IMR-90 (cell line): ENCODE measurements around the gene MAGI1. TPM values are rescaled to one million over a fixed set of nuclear protein-coding genes. Genes with fewer than 3 reads are reported as not detected.

Experiments used
- ATAC-seq: fragments of 200-7000 bp; cut with Tn5 transposase; 2 replicates; pipeline ENCODE4 v1.9.1; 2020; ENCODE audit warnings: low read depth, mild to moderate bottlenecking, moderate library complexity
- BruUV-seq: library from RNA; stranded (reverse); fragments of 400-500 nt; replicated peaks from 2 replicates; lab custom pipeline; 2021; lab: Mats Ljungman, UMichigan
- CTCF ChIA-PET: fragments of 300-600 bp; formaldehyde crosslinking; extraction: SDS; loops from one replicate; lab custom pipeline; 2021; ENCODE audit warnings: antibody characterized with exemption; lab: Yijun Ruan, JAX
- POLR2A ChIA-PET: fragments of 300-600 bp; sonication (Branson Sonifier 250); formaldehyde crosslinking; loops from one replicate; lab custom pipeline; 2022; ENCODE audit warnings: antibody characterized with exemption; ENCODE audit not compliant: unreplicated experiment; lab: Charles Lee
- DNase-seq: peaks from one replicate; pipeline ENCODE4 v3.0.0; 2013
- H2AFZ ChIP-seq: replicated peaks from 2 replicates; pipeline ENCODE3; 2013; ENCODE audit warnings: low read length, mild to moderate bottlenecking; ENCODE audit not compliant: poor library complexity
- H2AK5ac ChIP-seq: 2 replicates; pipeline ENCODE4 v1.6.1; 2013; ENCODE audit warnings: low read depth, low read length, inconsistent platforms
- H2AK9ac ChIP-seq: replicated peaks from 2 replicates; pipeline ENCODE3; 2013; ENCODE audit warnings: mild to moderate bottlenecking, low read depth, low read length, moderate library complexity; ENCODE audit not compliant: poor library complexity
- H2BK120ac ChIP-seq: 2 replicates; pipeline ENCODE4 v1.6.1; 2013; ENCODE audit warnings: low read depth, low read length, inconsistent platforms
- H2BK15ac ChIP-seq: 3 replicates; pipeline ENCODE4 v1.6.1; 2013; ENCODE audit warnings: low read depth, low read length, inconsistent platforms
- H2BK20ac ChIP-seq: 2 replicates; pipeline ENCODE4 v1.6.1; 2013; ENCODE audit warnings: low read depth, mild to moderate bottlenecking, inconsistent platforms, low read length, moderate library complexity
- H2BK5ac ChIP-seq: 2 replicates; pipeline ENCODE4 v1.6.1; 2013; ENCODE audit warnings: mild to moderate bottlenecking, low read depth, low read length, inconsistent platforms; ENCODE audit not compliant: poor library complexity, severe bottlenecking
- H3K14ac ChIP-seq: replicated peaks from 2 replicates; pipeline ENCODE4 v1.6.1; 2013; ENCODE audit warnings: low read depth, low read length, inconsistent platforms
- H3K18ac ChIP-seq: 2 replicates; pipeline ENCODE4 v1.6.1; 2013; ENCODE audit warnings: low read depth, low read length, control low read depth
- H3K23ac ChIP-seq: 2 replicates; pipeline ENCODE4 v1.6.1; 2013; ENCODE audit warnings: low read depth, low read length, inconsistent platforms
- H3K27ac ChIP-seq: 2 replicates; pipeline ENCODE4 v1.5.1; 2013; ENCODE audit warnings: mild to moderate bottlenecking, control low read depth, low read length; ENCODE audit not compliant: insufficient read depth
- H3K27me3 ChIP-seq: 2 replicates; pipeline ENCODE4 v1.6.1; 2013; ENCODE audit warnings: low read length; ENCODE audit not compliant: control insufficient read depth, insufficient read depth
- H3K36me3 ChIP-seq: 2 replicates; pipeline ENCODE4 v1.6.1; 2013; ENCODE audit warnings: low read length, mixed read lengths; ENCODE audit not compliant: control insufficient read depth, insufficient read depth
- H3K4ac ChIP-seq: 2 replicates; pipeline ENCODE4 v1.6.1; 2013; ENCODE audit warnings: low read depth, low read length, inconsistent platforms
- H3K4me1 ChIP-seq: 2 replicates; pipeline ENCODE4 v1.6.1; 2013; ENCODE audit warnings: low read length, mixed read lengths; ENCODE audit not compliant: control insufficient read depth, insufficient read depth
- H3K4me2 ChIP-seq: 2 replicates; pipeline ENCODE4 v1.6.1; 2013; ENCODE audit warnings: low read depth, mild to moderate bottlenecking, control low read depth, low read length, moderate library complexity
- H3K4me3 ChIP-seq: 2 replicates; pipeline ENCODE4 v1.5.1; 2013; ENCODE audit warnings: low read depth, mild to moderate bottlenecking, control low read depth, low read length, moderate library complexity; ENCODE audit not compliant: insufficient read depth
- H3K56ac ChIP-seq: 2 replicates; pipeline ENCODE4 v1.6.1; 2013; ENCODE audit warnings: low read length, inconsistent platforms; ENCODE audit not compliant: insufficient read depth; ENCODE audit errors: extremely low read depth
- H3K79me1 ChIP-seq, 2 experiments: 2 replicates each; pipeline ENCODE4 v1.6.1; 2013; ENCODE audit warnings: low read length in 2 of 2, inconsistent platforms in 1 of 2, low read depth in 1 of 2
- H3K9ac ChIP-seq: 2 replicates; pipeline ENCODE4 v1.6.1; 2013; ENCODE audit warnings: low read depth, low read length, control low read depth
- H3K9me1 ChIP-seq: 2 replicates; pipeline ENCODE4 v1.6.1; 2013; ENCODE audit warnings: low read length, inconsistent platforms; ENCODE audit not compliant: insufficient read depth
- H3K9me3 ChIP-seq: 2 replicates; pipeline ENCODE4 v1.6.1; 2013; ENCODE audit warnings: low read length; ENCODE audit not compliant: control insufficient read depth, insufficient read depth
- H4K20me1 ChIP-seq: 2 replicates; pipeline ENCODE4 v1.6.1; 2013; ENCODE audit warnings: low read length, inconsistent platforms; ENCODE audit not compliant: insufficient read depth
- H4K5ac ChIP-seq: 2 replicates; pipeline ENCODE4 v1.6.1; 2013; ENCODE audit warnings: mild to moderate bottlenecking, low read depth, low read length, control low read depth
- H4K8ac ChIP-seq, 2 experiments: 2 replicates each; pipeline ENCODE4 v1.6.1; 2013; ENCODE audit warnings: low read depth in 2 of 2, low read length in 2 of 2, control low read depth in 1 of 2, inconsistent platforms in 1 of 2
- H4K91ac ChIP-seq: 2 replicates; pipeline ENCODE4 v1.6.1; 2013; ENCODE audit warnings: low read depth, low read length, inconsistent platforms; ENCODE audit not compliant: insufficient read depth
- BHLHE40 ChIP-seq: fragments of 150-350 bp; IDR thresholded peaks from 2 replicates; pipeline ENCODE4 v1.6.1; 2016; ENCODE audit warnings: mild to moderate bottlenecking, low read depth, low read length
- CEBPB ChIP-seq: IDR thresholded peaks from 2 replicates; pipeline ENCODE4 v1.6.1; 2012; ENCODE audit warnings: low read depth, low read length, improper control_type of control experiment
- CHD1 ChIP-seq: IDR thresholded peaks from 2 replicates; pipeline ENCODE4 v1.6.1; 2012; ENCODE audit warnings: low read depth, low read length, improper control_type of control experiment
- MAZ ChIP-seq: IDR thresholded peaks from 2 replicates; pipeline ENCODE4 v1.6.1; 2012; ENCODE audit warnings: low read depth, mild to moderate bottlenecking, low read length, improper control_type of control experiment, moderate library complexity, borderline replicate concordance
- MXI1 ChIP-seq: IDR thresholded peaks from 2 replicates; pipeline ENCODE4 v1.6.1; 2012; ENCODE audit warnings: low read depth, mild to moderate bottlenecking, low read length, moderate library complexity, borderline replicate concordance
- NFE2L2 ChIP-seq: fragments of 150-350 bp; IDR thresholded peaks from 2 replicates; pipeline ENCODE4 v1.6.1; 2016; ENCODE audit warnings: low read depth, mild to moderate bottlenecking, low read length
- POLR2A ChIP-seq: IDR thresholded peaks from 2 replicates; pipeline ENCODE4 v1.6.1; 2012; ENCODE audit warnings: mild to moderate bottlenecking, low read depth, low read length
- RCOR1 ChIP-seq: IDR thresholded peaks from 2 replicates; pipeline ENCODE4 v1.6.1; 2012; ENCODE audit warnings: mild to moderate bottlenecking, low read length, improper control_type of control experiment; ENCODE audit not compliant: insufficient replicate concordance
- RFX5 ChIP-seq: IDR thresholded peaks from 2 replicates; pipeline ENCODE4 v1.8.0; 2012; ENCODE audit warnings: low read depth, mild to moderate bottlenecking, low read length, moderate library complexity
- SMC3 ChIP-seq: fragments of 150-350 bp; IDR thresholded peaks from 2 replicates; pipeline ENCODE4 v1.6.1; 2016; ENCODE audit warnings: low read depth, mild to moderate bottlenecking, antibody characterized with exemption, low read length, moderate library complexity
- USF2 ChIP-seq: fragments of 150-350 bp; IDR thresholded peaks from 2 replicates; pipeline ENCODE4 v1.6.1; 2017; ENCODE audit warnings: mild to moderate bottlenecking, antibody characterized with exemption, low read length, low read depth
- dilution Hi-C: fragments of 300-500 bp; cut with HindIII; formaldehyde crosslinking; loops from one replicate; pipeline ENCODE4 v1.14.3; 2018; ENCODE audit warnings: low sequenced_read_pairs; ENCODE audit not compliant: unreplicated experiment
- in situ Hi-C: fragments of 300-500 bp; cut with MboI; formaldehyde crosslinking; loops from 3 replicates; pipeline ENCODE4 v1.14.3; 2019; ENCODE audit warnings: low sequenced_read_pairs, inconsistent platforms, mixed read lengths
- intact Hi-C: fragments of 100-400 bp; cut with micrococcal nuclease; formaldehyde crosslinking; loops from 2 replicates; pipeline ENCODE4 v1.10.0; 2022
- polyA plus RNA-seq, 3 experiments: library from polyadenylated mRNA; depleted of rRNA; stranded (reverse); fragments of >200 nt; gene quantifications; 2 replicates each; pipeline ENCODE4 v1.2.3, GENCODE V29; 2012; ENCODE audit warnings: low replicate concordance in 1 of 3
- total RNA-seq: library from RNA; depleted of rRNA; stranded (reverse); fragments of >200 nt; gene quantifications from 2 replicates; pipeline ENCODE4 v1.2.3, GENCODE V29; 2012

The MAGI1 gene
- total and polyA plus RNA-seq, 2 of the 4 experiments (the other 2 are of a cell fraction): 14.5 to 24.2 TPM

- in situ Hi-C loops: no loop called here
- dilution Hi-C loops: no loop called here
Measured at GRCh38 chr3:65776081-65776480, 262.6 kb downstream of the MAGI1 start.

More at GRCh38 chr3:65776081-65776480, 262.6 kb downstream of the MAGI1 start:
- TF ChIP-seq CHD1 (no peak), MXI1 (no peak), RCOR1 (no peak), MAZ (no peak), BHLHE40 (no peak), USF2 (no peak), RFX5 (no peak), NFE2L2 (no peak), CEBPB (no peak), POLR2A (no peak), SMC3 (no peak)
- Histone ChIP-seq H2BK20ac (no peak overlapping the region), H2AK9ac (no peak overlapping the region), H3K4me3 (no peak overlapping the region), H2AK5ac (no peak overlapping the region), H2AFZ (no peak overlapping the region), H3K56ac (no peak overlapping the region), H4K8ac (no peak overlapping the region), H2BK5ac (no peak overlapping the region), H3K27me3 (no peaks in the 10 kb centered on the region), H4K5ac (no peak overlapping the region), H2BK15ac (no peak overlapping the region), H3K23ac (no peak overlapping the region), H3K9me1 (peaks cover 7% of the 10 kb centered on the region; the same call in 1 of the 2 replicates), H2BK120ac (no peak overlapping the region), H3K36me3 (no peaks in the 10 kb centered on the region), H3K4me1 (peaks cover 10% of the 10 kb centered on the region), H3K14ac (no peak overlapping the region), H3K9ac (no peak overlapping the region), H3K4me2 (no peak overlapping the region), H3K9me3 (no peaks in the 10 kb centered on the region), H3K79me1 (peaks cover 22 to 31% of the 10 kb centered on the region in 2 experiments), H4K20me1 (peaks cover 3% of the 10 kb centered on the region; the same call in 1 of the 2 replicates), H3K27ac (no peak overlapping the region), H3K4ac (no peak overlapping the region), H3K18ac (no peak overlapping the region), H4K91ac (no peak overlapping the region)
- no TSS peak for BruUV-seq
- POLR2A ChIA-PET: no interaction called here
- intact Hi-C loops: no loop called here
- no peak for ATAC-seq
- DNase-seq: no peak
- CTCF ChIA-PET: interaction anchor here (0.5 to 0.9 kb wide), 3 partner anchors 22 to 628 kb away, joined by 3 to 8 read pairs (median 4); no protein-coding TSS in a partner anchor
